Measurements from ENCODE around the gene PAIP2. TPM values are rescaled to one million over a fixed set of nuclear protein-coding genes. Genes with fewer than 3 reads are reported as not detected.

The PAIP2 gene
- total and polyA plus RNA-seq, 2 of the 4 experiments (the other 2 are of a cell fraction), result 41.9 to 59.5 TPM

DNA sequence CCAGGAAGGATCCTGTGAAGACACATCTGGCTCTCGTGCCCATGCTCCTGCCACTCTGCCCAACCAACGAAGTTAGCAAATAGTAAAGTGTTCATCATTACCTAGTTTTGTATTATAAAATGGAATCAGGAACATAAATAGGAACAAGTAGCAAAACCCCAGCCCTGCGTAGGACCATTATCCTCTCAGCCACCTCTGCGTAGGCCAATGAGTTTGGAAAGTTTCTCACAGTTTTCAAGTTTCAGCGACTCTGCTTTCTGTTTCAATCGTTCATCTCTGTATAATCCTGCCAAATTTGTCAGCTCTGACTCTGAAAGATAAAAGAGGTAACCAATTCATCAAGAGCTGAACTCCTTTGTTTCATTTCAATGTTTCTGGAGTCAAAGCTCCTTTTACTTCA is 72.3 kb downstream of the PAIP2 start:
- no peaks in the 10 kb centered on the region for H3K9me3 ChIP-seq (ENCODE audit: control insufficient read depth, insufficient read depth, low read length)
- no peak overlapping the region for H4K5ac ChIP-seq (ENCODE audit: low read depth, low read length)
- TF ChIP-seq RFX5 (IDR thresholded peaks at IDR 0.05; ENCODE audit: low read depth, low read length), result no peak
- no peak for TF ChIP-seq SMC3 (IDR thresholded peaks at IDR 0.05; ENCODE audit: low read depth, low read length)
- TF ChIP-seq RCOR1 (IDR thresholded peaks at IDR 0.05; ENCODE audit: insufficient replicate concordance, low read length), result no peak
- no peak for TF ChIP-seq CHD1 (IDR thresholded peaks at IDR 0.05; ENCODE audit: low read depth, low read length)
- no peak for TF ChIP-seq MAFK (IDR thresholded peaks at IDR 0.05; ENCODE audit: low read depth, low read length)
- TF ChIP-seq, protein P1, sequence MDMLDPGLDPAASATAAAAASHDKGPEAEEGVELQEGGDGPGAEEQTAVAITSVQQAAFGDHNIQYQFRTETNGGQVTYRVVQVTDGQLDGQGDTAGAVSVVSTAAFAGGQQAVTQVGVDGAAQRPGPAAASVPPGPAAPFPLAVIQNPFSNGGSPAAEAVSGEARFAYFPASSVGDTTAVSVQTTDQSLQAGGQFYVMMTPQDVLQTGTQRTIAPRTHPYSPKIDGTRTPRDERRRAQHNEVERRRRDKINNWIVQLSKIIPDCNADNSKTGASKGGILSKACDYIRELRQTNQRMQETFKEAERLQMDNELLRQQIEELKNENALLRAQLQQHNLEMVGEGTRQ (IDR thresholded peaks at IDR 0.05; ENCODE audit: low read depth, low read length), result no peak
- TF ChIP-seq, protein P2, sequence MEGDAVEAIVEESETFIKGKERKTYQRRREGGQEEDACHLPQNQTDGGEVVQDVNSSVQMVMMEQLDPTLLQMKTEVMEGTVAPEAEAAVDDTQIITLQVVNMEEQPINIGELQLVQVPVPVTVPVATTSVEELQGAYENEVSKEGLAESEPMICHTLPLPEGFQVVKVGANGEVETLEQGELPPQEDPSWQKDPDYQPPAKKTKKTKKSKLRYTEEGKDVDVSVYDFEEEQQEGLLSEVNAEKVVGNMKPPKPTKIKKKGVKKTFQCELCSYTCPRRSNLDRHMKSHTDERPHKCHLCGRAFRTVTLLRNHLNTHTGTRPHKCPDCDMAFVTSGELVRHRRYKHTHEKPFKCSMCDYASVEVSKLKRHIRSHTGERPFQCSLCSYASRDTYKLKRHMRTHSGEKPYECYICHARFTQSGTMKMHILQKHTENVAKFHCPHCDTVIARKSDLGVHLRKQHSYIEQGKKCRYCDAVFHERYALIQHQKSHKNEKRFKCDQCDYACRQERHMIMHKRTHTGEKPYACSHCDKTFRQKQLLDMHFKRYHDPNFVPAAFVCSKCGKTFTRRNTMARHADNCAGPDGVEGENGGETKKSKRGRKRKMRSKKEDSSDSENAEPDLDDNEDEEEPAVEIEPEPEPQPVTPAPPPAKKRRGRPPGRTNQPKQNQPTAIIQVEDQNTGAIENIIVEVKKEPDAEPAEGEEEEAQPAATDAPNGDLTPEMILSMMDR (conservative IDR thresholded peaks at IDR 0.05; ENCODE audit: low read depth, low read length), result no peak
- TF ChIP-seq RAD21 (IDR thresholded peaks at IDR 0.05; ENCODE audit: low read length), result no peak
- TF ChIP-seq CEBPB (IDR thresholded peaks at IDR 0.05; ENCODE audit: low read depth, low read length), result no peak
- TF ChIP-seq FOS (IDR thresholded peaks at IDR 0.05; ENCODE audit: low read depth, low read length), result no peak
- no peak for TF ChIP-seq NFE2L2 (IDR thresholded peaks at IDR 0.05; ENCODE audit: low read depth, low read length)
- TF ChIP-seq MAZ (IDR thresholded peaks at IDR 0.05; ENCODE audit: borderline replicate concordance, low read depth, low read length), result no peak
- TF ChIP-seq POLR2A (IDR thresholded peaks at IDR 0.05; ENCODE audit: low read depth, low read length), result no peak
- no peak for TF ChIP-seq BHLHE40 (IDR thresholded peaks at IDR 0.05; ENCODE audit: low read depth, low read length)
- no peak for TF ChIP-seq MXI1 (IDR thresholded peaks at IDR 0.05; ENCODE audit: borderline replicate concordance, low read depth, low read length)
- TF ChIP-seq, protein P3, sequence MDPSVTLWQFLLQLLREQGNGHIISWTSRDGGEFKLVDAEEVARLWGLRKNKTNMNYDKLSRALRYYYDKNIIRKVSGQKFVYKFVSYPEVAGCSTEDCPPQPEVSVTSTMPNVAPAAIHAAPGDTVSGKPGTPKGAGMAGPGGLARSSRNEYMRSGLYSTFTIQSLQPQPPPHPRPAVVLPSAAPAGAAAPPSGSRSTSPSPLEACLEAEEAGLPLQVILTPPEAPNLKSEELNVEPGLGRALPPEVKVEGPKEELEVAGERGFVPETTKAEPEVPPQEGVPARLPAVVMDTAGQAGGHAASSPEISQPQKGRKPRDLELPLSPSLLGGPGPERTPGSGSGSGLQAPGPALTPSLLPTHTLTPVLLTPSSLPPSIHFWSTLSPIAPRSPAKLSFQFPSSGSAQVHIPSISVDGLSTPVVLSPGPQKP (IDR thresholded peaks at IDR 0.05; ENCODE audit: borderline replicate concordance, low read depth, low read length), result no peak
- H3K79me1 ChIP-seq (ENCODE audit: low read depth in 1 of 2, low read length in 2 of 2), result no peaks in the 10 kb centered on the region
- no peak overlapping the region for H2BK5ac ChIP-seq (ENCODE audit: low read depth, low read length, poor library complexity, severe bottlenecking)
- H2AFZ ChIP-seq (replicated peaks; ENCODE audit: low read length, poor library complexity), result no peak overlapping the region
- H3K56ac ChIP-seq (ENCODE audit: extremely low read depth, insufficient read depth, low read length), result no peak overlapping the region
- no peak overlapping the region for H3K9ac ChIP-seq (ENCODE audit: low read depth, low read length)
- no peak overlapping the region for H3K4ac ChIP-seq (ENCODE audit: low read depth, low read length)
- no TSS peak for BruUV-seq (replicated peaks)
- ChIA-PET CTCF (interaction anchor here (0.8 kb wide), 1 partner anchor 10 kb away, joined by 3 read pairs; the partner anchor contains the start of gene SPATA24), POLR2A (ENCODE audit: unreplicated experiment) (no interaction called here)
- H3K14ac ChIP-seq (replicated peaks; ENCODE audit: low read depth, low read length), result no peak overlapping the region
- no peak overlapping the region for H2AK9ac ChIP-seq (replicated peaks; ENCODE audit: low read depth, low read length, poor library complexity)
- H3K4me3 ChIP-seq (ENCODE audit: insufficient read depth, low read depth, low read length), result no peak overlapping the region
- DNase-seq, result no peak
- H3K4me1 ChIP-seq (ENCODE audit: control insufficient read depth, insufficient read depth, low read length), result peaks cover 4% of the 10 kb centered on the region; the same call in 1 of the 2 replicates
- H2AK5ac ChIP-seq (ENCODE audit: low read depth, low read length), result no peak overlapping the region
- in situ Hi-C loops (cut with MboI; ENCODE audit: low sequenced_read_pairs), result no loop called here
- WGBS, 2 experiments (ENCODE audit: extremely low coverage in 2 of 2, insufficient read length in 1 of 2), result 92% methylated on average over 2 of the region's 6 CpGs; no CpG with 5 or more reads in 1 of the 2 experiments
- no peak overlapping the region for H3K27ac ChIP-seq (ENCODE audit: insufficient read depth, low read length)
- no peak overlapping the region for H2BK120ac ChIP-seq (ENCODE audit: low read depth, low read length)
- no peaks in the 10 kb centered on the region for H3K27me3 ChIP-seq (ENCODE audit: control insufficient read depth, insufficient read depth, low read length)
- no peaks in the 10 kb centered on the region for H3K9me1 ChIP-seq (ENCODE audit: insufficient read depth, low read length)
- no peak overlapping the region for H2BK20ac ChIP-seq (ENCODE audit: low read depth, low read length)
- no peak overlapping the region for H3K18ac ChIP-seq (ENCODE audit: low read depth, low read length)
- H3K36me3 ChIP-seq (ENCODE audit: control insufficient read depth, insufficient read depth, low read length), result peaks cover 13% of the 10 kb centered on the region
- no peak overlapping the region for H3K4me2 ChIP-seq (ENCODE audit: low read depth, low read length)
- dilution Hi-C loops (cut with HindIII; ENCODE audit: low sequenced_read_pairs, unreplicated experiment), result loop anchor here (25.0 kb wide), 1 partner anchor 98 kb away; no protein-coding TSS in a partner anchor
- no peak overlapping the region for H3K23ac ChIP-seq (ENCODE audit: low read depth, low read length)
- ATAC-seq (ENCODE audit: low read depth), result no peak
- H4K20me1 ChIP-seq (ENCODE audit: insufficient read depth, low read length), result no peaks in the 10 kb centered on the region
- no peak overlapping the region for H4K91ac ChIP-seq (ENCODE audit: insufficient read depth, low read depth, low read length)
- no peak overlapping the region for H4K8ac ChIP-seq (ENCODE audit: low read depth in 2 of 2, low read length in 2 of 2)
- no peak overlapping the region for H2BK15ac ChIP-seq (ENCODE audit: low read depth, low read length)
- intact Hi-C loops (cut with micrococcal nuclease), result no loop called here

All from IMR-90 (cell line).